GM12875 (cell line): Measurements from ENCODE around the gene TAF7.
"Not testable (repeated sequence)": the region's sequence is repeated elsewhere in the genome, so short reads cannot be mapped to it uniquely, and the experiment has no call there.

Source experiments
- H3K4me3 ChIP-seq: one replicate; pipeline ENCODE4 v1.5.1; 2011; ENCODE audit warnings: low read depth, low read length, control low read depth
- CTCF ChIP-seq: IDR thresholded peaks from 2 replicates; pipeline ENCODE4 v1.5.1; 2011; ENCODE audit warnings: low read depth, mild to moderate bottlenecking, control low read depth, inconsistent platforms, low read length, moderate library complexity, borderline replicate concordance; ENCODE audit not compliant: insufficient read depth

Gene TAF7

GRCh38 chr5:141345327-141345726 is 24.7 kb upstream of the TAF7 start:
- no peak for TF ChIP-seq CTCF
- no peak overlapping the region for H3K4me3 ChIP-seq

DNA sequence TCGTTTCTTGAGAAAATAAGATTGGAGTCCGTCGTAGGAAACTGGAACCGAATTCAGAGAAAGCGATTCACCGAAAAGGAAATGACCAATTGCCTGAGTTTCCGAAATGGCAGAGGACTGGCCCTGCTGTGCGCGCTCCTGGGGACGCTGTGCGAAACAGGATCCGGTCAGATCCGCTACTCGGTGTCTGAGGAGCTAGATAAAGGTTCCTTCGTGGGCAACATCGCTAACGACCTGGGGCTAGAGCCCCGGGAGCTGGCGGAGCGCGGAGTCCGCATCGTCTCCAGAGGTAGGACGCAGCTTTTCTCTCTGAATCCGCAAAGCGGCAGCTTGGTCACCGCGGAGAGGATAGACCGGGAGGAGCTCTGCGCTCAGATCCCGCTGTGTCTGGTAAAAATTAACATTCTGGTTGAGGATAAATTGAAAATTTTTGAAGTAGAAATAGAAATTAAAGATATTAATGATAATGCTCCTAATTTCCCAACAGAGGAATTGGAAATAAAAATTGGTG is 23.4 kb upstream of the TAF7 start:
- no peak overlapping the region for H3K4me3 ChIP-seq
- no peak for TF ChIP-seq CTCF

DNA sequence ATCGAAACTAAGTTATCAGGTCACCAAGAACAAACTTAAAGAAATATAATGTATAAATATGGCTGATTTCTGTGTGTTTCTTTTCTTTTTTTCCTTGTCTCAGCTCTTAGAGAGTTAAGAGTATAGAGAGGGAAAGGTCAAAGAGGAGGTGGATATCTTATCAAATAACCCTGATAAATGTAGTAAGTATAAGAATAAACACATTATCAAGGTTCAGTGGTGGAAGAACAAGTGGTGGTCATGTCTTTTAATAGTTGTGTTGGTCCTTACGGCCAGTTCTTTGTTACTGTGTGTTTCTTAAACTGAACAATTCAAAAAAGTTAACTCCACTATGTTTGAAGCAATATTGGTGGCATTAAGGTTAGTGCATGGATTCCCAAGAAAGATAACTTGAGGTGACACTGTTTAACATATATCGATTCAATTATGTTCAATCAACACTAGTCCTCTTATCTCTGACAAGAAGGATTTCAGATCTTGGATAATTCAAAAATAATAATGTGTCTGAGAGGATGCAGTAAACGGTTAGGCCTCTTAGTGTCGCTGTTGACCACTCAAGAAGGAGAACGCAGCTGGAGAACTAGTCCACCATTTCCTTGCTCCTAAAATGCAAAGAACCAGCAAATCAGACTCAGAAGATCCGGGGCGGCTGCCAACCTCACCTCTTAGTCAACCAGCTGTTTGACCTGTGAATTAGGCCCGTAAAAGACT is 22.8 kb upstream of the TAF7 start, which contains the start of gene PCDHGA3:
PCDHGA3 (plus strand) TSS at position 588 of the 711 bp plus-strand sequence. CDS start 205 bp downstream, outside the sequence.
- no peak within 1 kb of the TSS for H3K4me3 ChIP-seq
- peak; percentile 29; the same call in 1 of the 2 replicates for TF ChIP-seq CTCF

GRCh38 chr5:141342773-141343172 is 22.2 kb upstream of the TAF7 start:
- TF ChIP-seq CTCF: no peak
- no peak overlapping the region for H3K4me3 ChIP-seq

DNA sequence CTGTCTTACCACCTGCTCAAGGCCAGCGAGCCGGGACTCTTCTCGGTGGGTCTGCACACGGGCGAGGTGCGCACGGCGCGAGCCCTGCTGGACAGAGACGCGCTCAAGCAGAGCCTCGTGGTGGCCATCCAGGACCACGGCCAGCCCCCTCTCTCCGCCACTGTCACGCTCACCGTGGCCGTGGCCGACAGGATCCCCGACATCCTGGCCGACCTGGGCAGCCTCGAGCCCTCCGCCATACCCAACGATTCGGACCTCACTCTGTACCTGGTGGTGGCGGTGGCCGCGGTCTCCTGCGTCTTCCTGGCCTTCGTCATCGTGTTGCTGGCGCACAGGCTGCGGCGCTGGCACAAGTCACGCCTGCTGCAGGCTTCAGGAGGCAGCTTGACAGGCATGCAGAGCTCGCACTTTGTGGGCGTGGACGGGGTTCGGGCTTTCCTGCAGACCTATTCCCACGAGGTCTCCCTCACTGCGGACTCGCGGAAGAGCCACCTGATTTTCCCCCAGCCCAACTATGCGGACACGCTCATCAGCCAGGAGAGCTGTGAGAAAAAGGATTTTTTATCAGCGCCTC is 20.3 kb upstream of the TAF7 start:
- H3K4me3 ChIP-seq: not testable (repeated sequence)

DNA sequence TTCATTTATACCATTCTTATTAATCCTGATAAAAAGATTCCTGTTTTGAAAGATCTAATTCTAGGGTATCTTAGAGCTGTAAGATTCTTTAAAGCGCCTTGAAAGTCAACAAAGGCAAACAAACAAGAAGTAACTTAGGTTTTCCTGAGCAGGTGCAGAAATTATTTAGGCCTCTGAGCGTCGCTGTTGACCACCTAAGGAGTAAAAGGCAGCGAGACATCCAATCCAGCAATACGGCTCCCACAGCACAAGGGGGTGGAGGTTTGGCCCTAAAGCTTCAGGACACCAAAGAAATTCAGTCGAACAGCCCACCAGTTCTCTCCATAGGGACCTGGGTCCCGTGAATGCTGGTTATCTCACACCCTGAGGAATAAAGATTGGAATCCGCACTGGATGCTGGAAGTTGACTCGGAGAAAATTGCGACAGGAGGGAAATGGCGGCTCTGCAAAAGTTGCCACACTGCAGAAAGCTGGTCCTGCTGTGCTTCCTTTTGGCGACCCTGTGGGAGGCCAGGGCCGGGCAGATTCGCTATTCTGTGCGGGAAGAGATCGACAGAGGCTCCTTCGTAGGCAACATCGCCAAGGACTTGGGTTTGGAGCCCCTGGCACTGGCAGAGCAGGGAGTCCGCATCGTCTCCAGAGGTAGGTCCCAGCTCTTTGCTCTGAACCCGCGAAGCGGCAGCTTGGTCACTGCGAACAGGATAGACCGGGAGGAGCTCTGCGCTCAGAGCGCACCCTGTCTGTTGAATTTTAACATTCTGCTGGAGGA is 18.1 kb upstream of the TAF7 start, which contains the start of gene PCDHGA2:
PCDHGA2 (plus strand) TSS at position 223 of the 769 bp plus-strand sequence.
- H3K4me3 ChIP-seq: no peak within 1 kb of the TSS
- peak; percentile 26; the same call in 1 of the 2 replicates for TF ChIP-seq CTCF

GRCh38 chr5:141332571-141332970 is 12.0 kb upstream of the TAF7 start:
- H3K4me3 ChIP-seq: not testable (repeated sequence)
